Measurements from ENCODE around the gene TM2D1. TPM values are rescaled to one million over a fixed set of nuclear protein-coding genes. Genes with fewer than 3 reads are reported as not detected.
A peak's percentile ranks its signal among the peaks of the same experiment; 100 is the strongest.

Gene TM2D1
- total and polyA plus RNA-seq, 9 of the 15 experiments (the other 6 are each of a cell fraction or from before 2014, with no cell fraction given), result 24.5 to 65.2 (median 47.7) TPM

GRCh38 chr1:61641578-61642336 lies 83.2 kb downstream of the TM2D1 start (continued):
- TF ChIP-seq THRAP3 (IDR thresholded peaks at IDR 0.05; ENCODE audit: borderline replicate concordance), result 0 out of 2 replicates have a peak, but pooled peaks have one; percentile 73
- no peak for TF ChIP-seq NR2C1 (IDR thresholded peaks at IDR 0.05)
- no peak for TF ChIP-seq NR2C1 (tag; IDR thresholded peaks at IDR 0.05)
- no peak for TF ChIP-seq ZNF197 (CRISPR knock-in tag; IDR thresholded peaks at IDR 0.05; ENCODE audit: low read depth)
- TF ChIP-seq E2F6 (IDR thresholded peaks at IDR 0.05; ENCODE audit: borderline replicate concordance in 1 of 2, extremely low read depth in 1 of 2, insufficient read depth in 1 of 2, insufficient read length in 1 of 2, low read depth in 1 of 2, low read length in 1 of 2, poor library complexity in 1 of 2, severe bottlenecking in 1 of 2), result no peak
- TF ChIP-seq RFX7 (CRISPR knock-in tag; IDR thresholded peaks at IDR 0.05), result no peak
- TF ChIP-seq, protein P1, sequence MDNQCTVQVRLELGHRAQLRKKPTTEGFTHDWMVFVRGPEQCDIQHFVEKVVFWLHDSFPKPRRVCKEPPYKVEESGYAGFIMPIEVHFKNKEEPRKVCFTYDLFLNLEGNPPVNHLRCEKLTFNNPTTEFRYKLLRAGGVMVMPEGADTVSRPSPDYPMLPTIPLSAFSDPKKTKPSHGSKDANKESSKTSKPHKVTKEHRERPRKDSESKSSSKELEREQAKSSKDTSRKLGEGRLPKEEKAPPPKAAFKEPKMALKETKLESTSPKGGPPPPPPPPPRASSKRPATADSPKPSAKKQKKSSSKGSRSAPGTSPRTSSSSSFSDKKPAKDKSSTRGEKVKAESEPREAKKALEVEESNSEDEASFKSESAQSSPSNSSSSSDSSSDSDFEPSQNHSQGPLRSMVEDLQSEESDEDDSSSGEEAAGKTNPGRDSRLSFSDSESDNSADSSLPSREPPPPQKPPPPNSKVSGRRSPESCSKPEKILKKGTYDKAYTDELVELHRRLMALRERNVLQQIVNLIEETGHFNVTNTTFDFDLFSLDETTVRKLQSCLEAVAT (IDR thresholded peaks at IDR 0.05), result peak in 1 of 2 experiments; percentile 94; a peak in 2 of 4 replicates
- TF ChIP-seq CTCFL (IDR thresholded peaks at IDR 0.05; ENCODE audit: borderline replicate concordance, insufficient read depth, low read depth, low read length, poor library complexity, severe bottlenecking), result peak; percentile 89
- TF ChIP-seq ZNF354B (CRISPR knock-in tag; IDR thresholded peaks at IDR 0.05), result no peak
- TF ChIP-seq, protein P2, sequence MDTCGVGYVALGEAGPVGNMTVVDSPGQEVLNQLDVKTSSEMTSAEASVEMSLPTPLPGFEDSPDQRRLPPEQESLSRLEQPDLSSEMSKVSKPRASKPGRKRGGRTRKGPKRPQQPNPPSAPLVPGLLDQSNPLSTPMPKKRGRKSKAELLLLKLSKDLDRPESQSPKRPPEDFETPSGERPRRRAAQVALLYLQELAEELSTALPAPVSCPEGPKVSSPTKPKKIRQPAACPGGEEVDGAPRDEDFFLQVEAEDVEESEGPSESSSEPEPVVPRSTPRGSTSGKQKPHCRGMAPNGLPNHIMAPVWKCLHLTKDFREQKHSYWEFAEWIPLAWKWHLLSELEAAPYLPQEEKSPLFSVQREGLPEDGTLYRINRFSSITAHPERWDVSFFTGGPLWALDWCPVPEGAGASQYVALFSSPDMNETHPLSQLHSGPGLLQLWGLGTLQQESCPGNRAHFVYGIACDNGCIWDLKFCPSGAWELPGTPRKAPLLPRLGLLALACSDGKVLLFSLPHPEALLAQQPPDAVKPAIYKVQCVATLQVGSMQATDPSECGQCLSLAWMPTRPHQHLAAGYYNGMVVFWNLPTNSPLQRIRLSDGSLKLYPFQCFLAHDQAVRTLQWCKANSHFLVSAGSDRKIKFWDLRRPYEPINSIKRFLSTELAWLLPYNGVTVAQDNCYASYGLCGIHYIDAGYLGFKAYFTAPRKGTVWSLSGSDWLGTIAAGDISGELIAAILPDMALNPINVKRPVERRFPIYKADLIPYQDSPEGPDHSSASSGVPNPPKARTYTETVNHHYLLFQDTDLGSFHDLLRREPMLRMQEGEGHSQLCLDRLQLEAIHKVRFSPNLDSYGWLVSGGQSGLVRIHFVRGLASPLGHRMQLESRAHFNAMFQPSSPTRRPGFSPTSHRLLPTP (IDR thresholded peaks at IDR 0.05; ENCODE audit: borderline replicate concordance, extremely low read depth, insufficient read length), result no peak

Measured in K562 (cell line).